ENCODE results near the gene ZNF530.

DNA sequence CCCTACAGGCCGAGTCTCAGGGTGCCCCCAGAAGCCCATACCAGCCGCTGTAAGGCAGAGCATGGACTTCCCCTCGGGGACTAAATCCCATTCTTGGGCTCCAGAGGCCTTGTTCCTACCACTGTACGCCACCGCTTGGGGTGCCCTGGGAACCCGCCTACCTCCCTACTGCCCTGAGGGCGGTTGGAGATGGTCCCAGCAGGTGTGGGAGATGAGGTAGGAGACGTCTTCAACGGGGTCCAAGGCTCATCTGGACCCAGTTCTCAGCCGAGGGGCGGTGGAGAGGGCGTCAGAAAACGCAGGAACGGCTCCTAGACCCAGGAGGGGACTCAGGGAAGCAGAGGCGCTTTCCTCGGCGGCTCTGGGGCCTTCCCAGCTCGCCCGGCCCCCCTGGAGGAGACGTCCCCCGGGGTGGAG is 16.6 kb upstream of the ZNF530 start:
- TF ChIP-seq, protein P1, sequence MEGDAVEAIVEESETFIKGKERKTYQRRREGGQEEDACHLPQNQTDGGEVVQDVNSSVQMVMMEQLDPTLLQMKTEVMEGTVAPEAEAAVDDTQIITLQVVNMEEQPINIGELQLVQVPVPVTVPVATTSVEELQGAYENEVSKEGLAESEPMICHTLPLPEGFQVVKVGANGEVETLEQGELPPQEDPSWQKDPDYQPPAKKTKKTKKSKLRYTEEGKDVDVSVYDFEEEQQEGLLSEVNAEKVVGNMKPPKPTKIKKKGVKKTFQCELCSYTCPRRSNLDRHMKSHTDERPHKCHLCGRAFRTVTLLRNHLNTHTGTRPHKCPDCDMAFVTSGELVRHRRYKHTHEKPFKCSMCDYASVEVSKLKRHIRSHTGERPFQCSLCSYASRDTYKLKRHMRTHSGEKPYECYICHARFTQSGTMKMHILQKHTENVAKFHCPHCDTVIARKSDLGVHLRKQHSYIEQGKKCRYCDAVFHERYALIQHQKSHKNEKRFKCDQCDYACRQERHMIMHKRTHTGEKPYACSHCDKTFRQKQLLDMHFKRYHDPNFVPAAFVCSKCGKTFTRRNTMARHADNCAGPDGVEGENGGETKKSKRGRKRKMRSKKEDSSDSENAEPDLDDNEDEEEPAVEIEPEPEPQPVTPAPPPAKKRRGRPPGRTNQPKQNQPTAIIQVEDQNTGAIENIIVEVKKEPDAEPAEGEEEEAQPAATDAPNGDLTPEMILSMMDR (IDR thresholded peaks at IDR 0.05 in 4 of 5, conservative IDR thresholded peaks at IDR 0.05 in 1 of 5): no peak
- no peak for TF ChIP-seq POLR2A (IDR thresholded peaks at IDR 0.05)

Data from gastrocnemius medialis (tissue), 4 donors.